Measurements from ENCODE around the gene PODN. TPM values are rescaled to one million over a fixed set of nuclear protein-coding genes. Genes with fewer than 3 reads are reported as not detected.

The PODN gene
- total and polyA plus RNA-seq, 2 donors (not counting 3 experiments of a cell fraction or from before 2014, with no cell fraction given), result 1.3 to 1.5 TPM

DNA sequence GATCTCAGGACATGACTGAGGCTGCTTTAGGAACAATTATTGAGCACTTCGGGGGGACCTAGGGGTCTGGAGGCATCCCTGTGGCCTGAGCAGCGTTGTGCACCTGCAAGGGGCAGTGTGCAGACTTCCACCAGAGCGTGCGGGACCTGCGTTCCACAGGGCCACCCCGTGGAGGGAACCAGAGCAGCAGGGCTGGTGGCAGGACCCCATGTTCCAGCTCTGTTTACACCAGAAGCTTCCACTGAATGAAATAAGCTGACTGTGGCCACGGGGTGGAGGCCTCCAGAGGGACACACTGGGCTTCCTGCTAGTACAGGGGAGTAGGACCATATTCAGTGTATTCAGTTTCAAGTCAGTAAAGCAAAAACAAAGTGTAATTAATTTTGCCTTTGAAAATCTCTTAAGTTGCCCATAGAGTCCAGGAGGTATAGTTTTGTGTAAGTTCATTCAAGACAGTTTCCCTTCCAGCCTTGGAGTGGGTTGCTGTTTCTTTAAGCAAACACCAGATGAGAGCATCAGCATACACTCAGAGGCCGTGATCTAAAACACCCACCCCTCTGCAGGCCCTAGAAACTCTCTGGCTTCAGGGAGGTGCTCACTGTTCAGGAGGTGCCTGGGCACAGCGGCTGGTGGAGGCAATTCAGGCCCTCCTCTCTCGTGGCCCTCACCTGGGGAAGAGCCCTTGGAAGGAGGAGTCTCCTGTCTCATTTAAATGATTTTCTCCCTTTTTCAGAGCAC, 63.8 kb downstream of the PODN start:
- no peaks in the 10 kb centered on the region for H4K20me1 ChIP-seq (replicated peaks; ENCODE audit: control insufficient read depth, extremely low read depth, insufficient read depth, low read length)
- dilution Hi-C loops (cut with MboI; ENCODE audit: extremely low pct_ligation_motif_present, low sequenced_read_pairs), result no loop called here
- no TSS peak for BruUV-seq (replicated peaks)
- H3K9me3 ChIP-seq (replicated peaks; ENCODE audit: control insufficient read depth, insufficient read depth, low read length), result no peaks in the 10 kb centered on the region
- no peak overlapping the region for H3K9ac ChIP-seq (replicated peaks; ENCODE audit: extremely low read depth, insufficient read depth, low read length)
- H3K9me1 ChIP-seq (replicated peaks; ENCODE audit: control insufficient read depth, extremely low read depth, insufficient read depth, low read length), result no peaks in the 10 kb centered on the region
- intact Hi-C loops (cut with micrococcal nuclease), result no loop called here
- no peaks in the 10 kb centered on the region for H3K36me3 ChIP-seq (ENCODE audit: control insufficient read depth in 2 of 2, extremely low read depth in 1 of 2, insufficient read depth in 2 of 2, low read length in 2 of 2)
- H3K27ac ChIP-seq (ENCODE audit: insufficient read depth, low read depth, low read length), result no peak overlapping the region
- no peak for DNase-seq (ENCODE audit: low read depth, low spot score)
- ChIA-PET CTCF (no interaction called here), POLR2A (no interaction called here)
- no peaks in the 10 kb centered on the region for H3K4me1 ChIP-seq (ENCODE audit: control insufficient read depth, extremely low read depth, insufficient read depth, low read length)
- H3K79me2 ChIP-seq (ENCODE audit: control insufficient read depth, insufficient read depth, low read length), result no peaks in the 10 kb centered on the region
- peaks cover 0 to 7% of the 10 kb centered on the region in 2 experiments for H3K27me3 ChIP-seq (ENCODE audit: control insufficient read depth in 2 of 2, insufficient read depth in 2 of 2, low read length in 2 of 2)
- TF ChIP-seq GATA2 (IDR thresholded peaks at IDR 0.05; ENCODE audit: insufficient read depth, insufficient read length, low read depth, low read length) (no peak), JUN (IDR thresholded peaks at IDR 0.05; ENCODE audit: borderline replicate concordance, insufficient read depth, insufficient read length, low read depth) (no peak), EZH2 (IDR thresholded peaks at IDR 0.05; ENCODE audit: borderline replicate concordance, low read depth, low read length, severe bottlenecking) (no peak), POLR2A (IDR thresholded peaks at IDR 0.05; ENCODE audit: low read depth, low read length) (no peak), POLR2AphosphoS5 (IDR thresholded peaks at IDR 0.05; ENCODE audit: insufficient read depth, low read depth, low read length) (no peak)
- TF ChIP-seq, protein P1, sequence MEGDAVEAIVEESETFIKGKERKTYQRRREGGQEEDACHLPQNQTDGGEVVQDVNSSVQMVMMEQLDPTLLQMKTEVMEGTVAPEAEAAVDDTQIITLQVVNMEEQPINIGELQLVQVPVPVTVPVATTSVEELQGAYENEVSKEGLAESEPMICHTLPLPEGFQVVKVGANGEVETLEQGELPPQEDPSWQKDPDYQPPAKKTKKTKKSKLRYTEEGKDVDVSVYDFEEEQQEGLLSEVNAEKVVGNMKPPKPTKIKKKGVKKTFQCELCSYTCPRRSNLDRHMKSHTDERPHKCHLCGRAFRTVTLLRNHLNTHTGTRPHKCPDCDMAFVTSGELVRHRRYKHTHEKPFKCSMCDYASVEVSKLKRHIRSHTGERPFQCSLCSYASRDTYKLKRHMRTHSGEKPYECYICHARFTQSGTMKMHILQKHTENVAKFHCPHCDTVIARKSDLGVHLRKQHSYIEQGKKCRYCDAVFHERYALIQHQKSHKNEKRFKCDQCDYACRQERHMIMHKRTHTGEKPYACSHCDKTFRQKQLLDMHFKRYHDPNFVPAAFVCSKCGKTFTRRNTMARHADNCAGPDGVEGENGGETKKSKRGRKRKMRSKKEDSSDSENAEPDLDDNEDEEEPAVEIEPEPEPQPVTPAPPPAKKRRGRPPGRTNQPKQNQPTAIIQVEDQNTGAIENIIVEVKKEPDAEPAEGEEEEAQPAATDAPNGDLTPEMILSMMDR (IDR thresholded peaks at IDR 0.05; ENCODE audit: extremely low read depth in 1 of 2, insufficient read depth in 1 of 2, low read depth in 1 of 2, low read length in 2 of 2), result no peak
- TF ChIP-seq, protein P2, sequence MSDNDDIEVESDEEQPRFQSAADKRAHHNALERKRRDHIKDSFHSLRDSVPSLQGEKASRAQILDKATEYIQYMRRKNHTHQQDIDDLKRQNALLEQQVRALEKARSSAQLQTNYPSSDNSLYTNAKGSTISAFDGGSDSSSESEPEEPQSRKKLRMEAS (IDR thresholded peaks at IDR 0.05; ENCODE audit: insufficient read depth, insufficient read length), result no peak
- H3K4me2 ChIP-seq (ENCODE audit: insufficient read depth, low read length), result no peak overlapping the region
- FAIRE-seq, result no peak
- H2AFZ ChIP-seq (ENCODE audit: low read depth, low read length), result no peak overlapping the region
- no peak overlapping the region for H3K4me3 ChIP-seq (replicated peaks in 1 of 3; ENCODE audit: insufficient read depth in 1 of 3, low read depth in 1 of 3, low read length in 3 of 3)
